Measurements from ENCODE around the gene SLC2A3.
A peak's percentile ranks its signal among the peaks of the same experiment; 100 is the strongest.
"Not testable (repeated sequence)": the region's sequence is repeated elsewhere in the genome, so short reads cannot be mapped to it uniquely, and the experiment has no call there.

Gene SLC2A3

GRCh38 chr12:7935590-7936581 is at the start of gene SLC2A3:
SLC2A3 (minus strand) TSS chr12:7936187; CDS start chr12:7936034, 153 bp downstream.
- DNase-seq (ENCODE audit: low read depth): peak; percentile 49

- no peak for DNase-seq (ENCODE audit: low read depth)
Observed at GRCh38 chr12:7984900-7985299, 48.9 kb upstream of the SLC2A3 start.

GRCh38 chr12:7983460-7983859 is 47.5 kb upstream of the SLC2A3 start:
- DNase-seq (ENCODE audit: low read depth): not testable (repeated sequence)

GRCh38 chr12:7983019-7983418 is 47.0 kb upstream of the SLC2A3 start:
- not testable (repeated sequence) for DNase-seq (ENCODE audit: low read depth)

GRCh38 chr12:7982332-7982735 is 46.3 kb upstream of the SLC2A3 start:
- not testable (repeated sequence) for DNase-seq (ENCODE audit: low read depth)

- no peak for DNase-seq (ENCODE audit: low read depth)
Observed at GRCh38 chr12:7981446-7981845, 45.5 kb upstream of the SLC2A3 start.

- not testable (repeated sequence) for DNase-seq (ENCODE audit: low read depth)
Observed at GRCh38 chr12:7977351-7978124, 41.6 kb upstream of the SLC2A3 start.

GRCh38 chr12:7973457-7973825 is 37.5 kb upstream of the SLC2A3 start:
- no peak for DNase-seq (ENCODE audit: low read depth)

- DNase-seq (ENCODE audit: low read depth): no peak
Observed at GRCh38 chr12:7972734-7973456, 36.9 kb upstream of the SLC2A3 start.

GRCh38 chr12:7972269-7972668 is 36.3 kb upstream of the SLC2A3 start:
- not testable (repeated sequence) for DNase-seq (ENCODE audit: low read depth)

GRCh38 chr12:7971765-7972164 is 35.8 kb upstream of the SLC2A3 start:
- not testable (repeated sequence) for DNase-seq (ENCODE audit: low read depth)

- DNase-seq (ENCODE audit: low read depth): peak; percentile 79
Observed at GRCh38 chr12:7970475-7971252, 34.7 kb upstream of the SLC2A3 start.

- no peak for DNase-seq (ENCODE audit: low read depth)
Observed at GRCh38 chr12:7966563-7966962, 30.6 kb upstream of the SLC2A3 start.

GRCh38 chr12:7964669-7965068 is 28.7 kb upstream of the SLC2A3 start:
- DNase-seq (ENCODE audit: low read depth): not testable (repeated sequence)

GRCh38 chr12:7961395-7962178 is 25.6 kb upstream of the SLC2A3 start:
- no peak for DNase-seq (ENCODE audit: low read depth)

- DNase-seq (ENCODE audit: low read depth): peak; percentile 10
Observed at GRCh38 chr12:7959701-7960121, 23.7 kb upstream of the SLC2A3 start.

GRCh38 chr12:7959278-7959677 is 23.3 kb upstream of the SLC2A3 start:
- DNase-seq (ENCODE audit: low read depth): no peak

GRCh38 chr12:7954877-7955276 is 18.9 kb upstream of the SLC2A3 start:
- DNase-seq (ENCODE audit: low read depth): not testable (repeated sequence)

GRCh38 chr12:7954418-7954817 is 18.4 kb upstream of the SLC2A3 start:
- DNase-seq (ENCODE audit: low read depth): not testable (repeated sequence)

- DNase-seq (ENCODE audit: low read depth): not testable (repeated sequence)
Observed at GRCh38 chr12:7953912-7954311, 17.9 kb upstream of the SLC2A3 start.

Measured in activated T-helper 9 cell treated with anti-CD3 and anti-CD28 coated beads, Interleukin-2, amount 50 U/mL, for 16 hours (primary cell).